HT1080 (cell line): ENCODE results near the gene KLRB1. TPM values are rescaled to one million over a fixed set of nuclear protein-coding genes. Genes with fewer than 3 reads are reported as not detected.
"Not testable (repeated sequence)": the region's sequence is repeated elsewhere in the genome, so short reads cannot be mapped to it uniquely, and the experiment has no call there.

Experiments used
- DNase-seq: peaks from one replicate; pipeline ENCODE4 v3.0.0-alpha.2; 2015; ENCODE audit warnings: low read depth
- total RNA-seq: library from RNA; depleted of rRNA; stranded (reverse); fragments of >200 nt; shearing (Covaris generic); gene quantifications from 2 replicates; pipeline ENCODE4 v1.2.3, GENCODE V29; 2014

Gene KLRB1
- total RNA-seq, 1 experiment from 2014 or later = not detected

GRCh38 chr12:9625019-9625418 is 17.3 kb upstream of the KLRB1 start:
- no peak for DNase-seq

- DNase-seq = no peak
These were observed 11.9 kb upstream of the KLRB1 start for GRCh38 chr12:9619411-9620179.

- not testable (repeated sequence) for DNase-seq
These were observed 11.2 kb upstream of the KLRB1 start for GRCh38 chr12:9618906-9619305.

GRCh38 chr12:9617124-9617523 is 9.4 kb upstream of the KLRB1 start:
- no peak for DNase-seq

- DNase-seq = no peak
These were observed 7.9 kb upstream of the KLRB1 start for GRCh38 chr12:9615420-9616136.

- not testable (repeated sequence) for DNase-seq
These were observed 2.9 kb upstream of the KLRB1 start for GRCh38 chr12:9610606-9611005.

GRCh38 chr12:9606736-9607372 is 862 bp downstream of the KLRB1 start:
- DNase-seq = no peak

- no peak for DNase-seq
These were observed 1.5 kb downstream of the KLRB1 start for GRCh38 chr12:9606247-9606646.

GRCh38 chr12:9605483-9605882 is 2.2 kb downstream of the KLRB1 start:
- no peak for DNase-seq

- DNase-seq = no peak
These were observed 3.4 kb downstream of the KLRB1 start for GRCh38 chr12:9604287-9604686.

- DNase-seq = not testable (repeated sequence)
These were observed 7.3 kb downstream of the KLRB1 start for GRCh38 chr12:9600426-9600825.

- no peak for DNase-seq
These were observed 9.4 kb downstream of the KLRB1 start for GRCh38 chr12:9598363-9598762.

- DNase-seq = no peak
These were observed 10.4 kb downstream of the KLRB1 start for GRCh38 chr12:9597365-9597764.

- DNase-seq = no peak
These were observed 17.3 kb downstream of the KLRB1 start for GRCh38 chr12:9590441-9590840.

- no peak for DNase-seq
These were observed 19.0 kb downstream of the KLRB1 start for GRCh38 chr12:9588749-9589148.

GRCh38 chr12:9587987-9588600 is 19.6 kb downstream of the KLRB1 start:
- DNase-seq = no peak

- not testable (repeated sequence) for DNase-seq
These were observed 30.0 kb downstream of the KLRB1 start for GRCh38 chr12:9577729-9578128.

GRCh38 chr12:9567151-9567550 is 40.6 kb downstream of the KLRB1 start:
- not testable (repeated sequence) for DNase-seq

GRCh38 chr12:9566113-9566512 is 41.6 kb downstream of the KLRB1 start:
- not testable (repeated sequence) for DNase-seq

- DNase-seq = not testable (repeated sequence)
These were observed 43.3 kb downstream of the KLRB1 start for GRCh38 chr12:9564418-9564817.

GRCh38 chr12:9562841-9563453 is 44.8 kb downstream of the KLRB1 start:
- DNase-seq = not testable (repeated sequence)
